Astrocyte (in vitro differentiated cells and primary cell): ENCODE results near the gene MAPK10.

Source experiments
- CTCF ChIP-seq: IDR thresholded peaks from 2 replicates; pipeline ENCODE4 v1.5.1; 2011; ENCODE audit warnings: low read depth, mild to moderate bottlenecking, inconsistent platforms, low read length, moderate library complexity; ENCODE audit not compliant: insufficient read depth
- EZH2 ChIP-seq: IDR thresholded peaks from 2 replicates; pipeline ENCODE4 v1.6.1; 2012; ENCODE audit warnings: mild to moderate bottlenecking, low read length, inconsistent platforms; ENCODE audit not compliant: insufficient read depth

DNA sequence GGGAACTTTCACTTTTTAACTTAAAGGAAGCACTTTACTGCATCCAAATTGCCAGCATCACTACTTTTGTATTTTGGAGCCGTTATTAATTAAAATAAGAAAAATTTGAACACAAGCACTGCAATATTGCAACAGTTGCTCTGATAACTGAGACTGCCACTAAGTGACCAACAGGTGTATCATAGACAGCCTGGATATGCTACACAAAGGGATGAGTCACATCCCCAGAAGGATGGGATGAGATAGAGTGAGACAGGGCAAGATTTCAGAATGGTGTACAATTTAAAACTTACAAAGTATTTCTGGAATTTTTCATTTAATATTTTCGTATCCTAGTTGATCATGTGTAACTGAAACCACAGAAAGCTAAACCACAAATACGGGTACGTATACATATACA, 204.1 kb downstream of the MAPK10 start:
- TF ChIP-seq CTCF (no peak), EZH2 (no peak)
